Left lung (tissue), 10 donors: Measurements from ENCODE around the gene ZNF462. TPM values are rescaled to one million over a fixed set of nuclear protein-coding genes. Genes with fewer than 3 reads are reported as not detected.
A peak's percentile ranks its signal among the peaks of the same experiment; 100 is the strongest.

Experiments used
- ATAC-seq: fragments of 200-7000 bp; cut with Tn5 transposase; one replicate; pipeline ENCODE4 v1.9.1; 2020; ENCODE audit warnings: moderate library complexity
- DNase-seq, 4 donors: peaks; one replicate each; pipeline ENCODE4 v3.0.0-alpha.2; 2013 to 2020
- H3K27ac ChIP-seq, 2 donors: fragments of 200-600 bp; sonication (generic) in 1 of 2; one replicate each; pipeline versions ENCODE4 v1.5.0 to v1.8.0; 2020 to 2021
- H3K27me3 ChIP-seq, 2 donors: fragments of 200-600 bp; sonication (generic) in 1 of 2; one replicate each; pipeline versions ENCODE4 v1.5.0 to v1.8.0; 2020 to 2021
- H3K36me3 ChIP-seq, 2 donors: fragments of 200-600 bp; sonication (generic) in 1 of 2; one replicate each; pipeline versions ENCODE4 v1.5.0 to v1.8.0; 2020 to 2021
- H3K4me1 ChIP-seq, 2 donors: fragments of 200-600 bp; one replicate each; pipeline ENCODE4 v1.8.0; 2021
- H3K4me3 ChIP-seq, 2 donors: fragments of 200-600 bp; sonication (generic) in 1 of 2; one replicate each; pipeline versions ENCODE4 v1.5.0 to v1.8.0; 2020 to 2021; ENCODE audit warnings: mild to moderate bottlenecking in 1 of 2
- H3K9me3 ChIP-seq, 2 donors: fragments of 200-600 bp; sonication (generic) in 1 of 2; one replicate each; pipeline versions ENCODE4 v1.5.0 to v1.8.0; 2020 to 2021
- CTCF ChIP-seq, 2 donors: fragments of 200-600 bp; sonication (generic) in 1 of 2; IDR thresholded peaks; one replicate each; pipeline versions ENCODE4 v1.5.0 to v1.8.0; 2021; ENCODE audit warnings: antibody characterized with exemption in 2 of 2
- intact Hi-C, 2 donors: fragments of 100-400 bp; cut with DNase I; formaldehyde crosslinking; loops; one replicate each; pipeline versions ENCODE4 v1.11.2 to v1.14.2; 2022
- polyA plus RNA-seq, 6 donors: library from polyadenylated mRNA; unstranded; fragments of 120-200 nt; gene quantifications; one replicate each; pipeline ENCODE4 v1.2.1, GENCODE V29; 2013; ENCODE audit not compliant: insufficient read length in 6 of 6
- total RNA-seq, 2 donors: library from RNA; stranded (reverse); fragmentation: NEBNext Ultra II Directional; extraction: Animal tissue kit (Norgen Biotek cat#: 25700); gene quantifications; one replicate each; pipeline ENCODE4 v1.2.1, GENCODE V29; 2021
- donor health status: DM: no; HTN: yes; CAD: no.
- donor health status: DM: no; HTN: no; CAD: no.

The ZNF462 gene
- total and polyA plus RNA-seq, 8 donors: 26.9 to 41.4 (median 30.8) TPM

GRCh38 chr9:107007402-107007801 lies 144.4 kb downstream of the ZNF462 start:
- no peak overlapping the region for H3K4me3 ChIP-seq
- intact Hi-C loops: no loop called here
- no peaks in the 10 kb centered on the region for H3K9me3 ChIP-seq
- DNase-seq (no peak), ATAC-seq (no peak)
- H3K27me3 ChIP-seq: no peaks in the 10 kb centered on the region
- peaks cover 0 to 27% of the 10 kb centered on the region in 2 donors for H3K36me3 ChIP-seq
- no peaks in the 10 kb centered on the region for H3K4me1 ChIP-seq
- no peak overlapping the region for H3K27ac ChIP-seq
- TF ChIP-seq CTCF (IDR thresholded peaks at IDR 0.05): no peak

- H3K27ac ChIP-seq: no peak overlapping the region
- no peak for ATAC-seq
- H3K27me3 ChIP-seq: no peaks in the 10 kb centered on the region
- no peaks in the 10 kb centered on the region for H3K4me1 ChIP-seq
- intact Hi-C loops: no loop called here
- H3K4me3 ChIP-seq: no peak overlapping the region
- peaks cover 0 to 27% of the 10 kb centered on the region in 2 donors for H3K36me3 ChIP-seq
- H3K9me3 ChIP-seq: no peaks in the 10 kb centered on the region
- DNase-seq: no peak
- TF ChIP-seq CTCF (IDR thresholded peaks at IDR 0.05): no peak
These were observed 145.0 kb downstream of the ZNF462 start for GRCh38 chr9:107008011-107008410.

GRCh38 chr9:107008447-107008846 lies 145.5 kb downstream of the ZNF462 start:
- DNase-seq (no peak), ATAC-seq (no peak)
- H3K4me1 ChIP-seq: no peaks in the 10 kb centered on the region
- no peaks in the 10 kb centered on the region for H3K27me3 ChIP-seq
- no peak overlapping the region for H3K4me3 ChIP-seq
- intact Hi-C loops: no loop called here
- TF ChIP-seq CTCF (IDR thresholded peaks at IDR 0.05): no peak
- no peak overlapping the region for H3K27ac ChIP-seq
- H3K9me3 ChIP-seq: no peaks in the 10 kb centered on the region
- H3K36me3 ChIP-seq: peaks cover 0 to 27% of the 10 kb centered on the region in 2 donors

GRCh38 chr9:107016383-107016782 lies 153.4 kb downstream of the ZNF462 start:
- Histone ChIP-seq H3K4me1 (no peaks in the 10 kb centered on the region), H3K27ac (no peak overlapping the region), H3K27me3 (no peaks in the 10 kb centered on the region), H3K9me3 (peaks cover 0 to 10% of the 10 kb centered on the region in 2 donors), H3K4me3 (no peak overlapping the region), H3K36me3 (peaks cover 0 to 6% of the 10 kb centered on the region in 2 donors)
- DNase-seq (peak in 1 of 4 donors; percentile 28), ATAC-seq (peak; percentile 79)
- no peak for TF ChIP-seq CTCF (IDR thresholded peaks at IDR 0.05)
- intact Hi-C loops: no loop called here

GRCh38 chr9:107018861-107019545 lies 156.0 kb downstream of the ZNF462 start:
- H3K9me3 ChIP-seq: peaks cover 0 to 10% of the 10 kb centered on the region in 2 donors
- no peaks in the 10 kb centered on the region for H3K4me1 ChIP-seq
- no peak overlapping the region for H3K4me3 ChIP-seq
- no peaks in the 10 kb centered on the region for H3K36me3 ChIP-seq
- no peak overlapping the region for H3K27ac ChIP-seq
- ATAC-seq (peak; percentile 34), DNase-seq (no peak)
- no peaks in the 10 kb centered on the region for H3K27me3 ChIP-seq
- no peak for TF ChIP-seq CTCF (IDR thresholded peaks at IDR 0.05)
- intact Hi-C loops: no loop called here
